Choroid plexus epithelial cell (primary cell): ENCODE results near the gene TANC1.
A peak's percentile ranks its signal among the peaks of the same experiment; 100 is the strongest.

Experiments
- DNase-seq: peaks from one replicate; pipeline ENCODE4 v3.0.0-alpha.2; 2010; ENCODE audit warnings: low read depth
- H3K4me3 ChIP-seq: 2 replicates; pipeline ENCODE4 v1.5.1; 2011; ENCODE audit warnings: low read depth, mild to moderate bottlenecking, control low read depth, low read length, moderate library complexity
- CTCF ChIP-seq: conservative IDR thresholded peaks from 2 replicates; pipeline ENCODE4 v1.5.1; 2011; ENCODE audit warnings: low read depth, mild to moderate bottlenecking, control low read depth, inconsistent platforms, low read length, moderate library complexity

The TANC1 gene

DNA sequence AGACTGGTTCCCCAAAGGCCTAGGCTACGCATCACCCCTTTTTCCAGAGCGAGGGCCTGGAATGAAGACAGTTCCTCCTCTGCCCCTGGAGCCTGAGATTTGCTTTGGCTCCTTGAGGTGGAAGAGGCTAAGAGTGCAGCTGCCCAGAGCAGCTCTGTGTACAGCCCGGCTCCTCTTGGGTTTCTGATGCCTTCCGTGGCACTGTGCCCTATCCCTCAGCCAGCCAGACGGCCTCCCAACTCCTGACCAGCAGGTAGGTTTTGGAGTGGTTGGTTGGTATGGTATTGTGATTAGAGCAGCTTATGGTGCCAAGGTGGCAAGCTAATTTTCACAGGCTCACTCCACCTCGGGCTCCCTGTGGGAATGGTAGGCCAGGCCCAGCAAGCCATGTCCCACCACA, 112.2 kb downstream of the TANC1 start:
- no peak overlapping the region for H3K4me3 ChIP-seq
- no peak for TF ChIP-seq CTCF

DNA sequence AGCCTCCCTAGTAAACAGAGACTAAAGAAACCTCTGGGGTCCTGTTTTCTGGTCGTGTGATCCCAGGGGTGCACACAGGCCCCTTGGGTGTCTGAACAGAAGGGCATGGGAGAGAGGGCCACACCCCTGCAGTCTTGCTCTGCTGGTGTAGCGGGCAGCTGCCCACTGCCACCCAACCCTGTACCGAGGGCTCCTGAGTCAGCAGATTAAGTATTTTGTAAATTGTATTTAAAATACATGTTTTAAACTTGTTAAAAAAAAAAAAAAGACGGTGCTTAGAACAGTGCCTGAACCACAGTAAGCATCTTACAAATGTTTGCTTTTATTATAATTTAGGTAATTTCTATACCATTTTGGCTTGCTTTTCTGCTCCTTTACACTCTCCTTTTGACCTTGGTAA, 113.7 kb downstream of the TANC1 start:
- no peak overlapping the region for H3K4me3 ChIP-seq
- DNase-seq = no peak
- no peak for TF ChIP-seq CTCF

More for the DNA sequence above, 112.2 kb downstream of the TANC1 start:
- no peak for DNase-seq

DNA sequence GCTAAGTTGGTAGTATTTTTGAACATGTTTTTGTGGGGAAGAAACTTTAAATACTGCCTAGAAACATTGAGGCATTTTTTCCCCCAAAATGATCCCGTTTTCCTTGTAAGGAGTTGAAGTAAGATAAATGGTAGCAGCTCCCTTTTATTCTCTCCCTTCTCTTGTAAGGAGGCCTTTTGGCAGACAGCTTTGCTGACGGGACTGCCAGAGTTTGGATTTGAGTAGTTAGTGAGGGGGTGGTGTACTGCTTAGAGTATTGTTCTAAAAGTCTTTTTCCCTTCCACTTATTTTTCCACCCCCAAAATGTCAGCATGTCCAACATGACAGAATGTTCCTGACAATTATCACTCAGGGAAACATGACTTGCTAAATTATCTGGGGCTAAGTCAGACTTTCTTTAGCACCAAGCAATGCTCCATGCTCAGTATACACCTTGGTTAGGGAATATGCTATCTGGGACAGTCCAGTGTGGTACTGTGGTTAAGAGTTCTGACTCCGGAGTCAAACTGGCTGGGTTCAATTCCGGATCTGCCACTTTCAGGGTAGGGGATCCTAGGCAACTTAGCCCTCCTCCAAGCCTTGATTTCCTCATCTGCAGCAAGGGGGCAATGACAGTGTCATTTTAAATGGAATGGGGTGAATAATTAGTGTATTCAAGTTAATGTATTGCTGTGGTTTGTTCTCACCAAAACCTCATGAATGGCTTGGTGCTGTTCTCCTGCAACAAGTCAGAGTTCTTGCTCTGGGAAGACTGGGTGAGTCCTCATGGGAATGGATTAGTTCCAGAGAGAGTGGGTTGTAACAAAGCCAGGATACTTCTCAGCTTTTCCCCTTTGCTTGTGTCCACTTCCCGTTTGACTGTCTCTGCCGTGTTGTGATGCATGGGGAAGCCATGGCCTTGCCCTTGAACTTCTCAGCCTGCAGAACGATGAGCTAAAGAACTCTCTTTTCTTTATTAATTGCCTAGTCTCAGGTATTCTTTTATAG, 116.2 kb downstream of the TANC1 start:
- H3K4me3 ChIP-seq = no peak overlapping the region
- DNase-seq = no peak
- TF ChIP-seq CTCF = no peak

DNA sequence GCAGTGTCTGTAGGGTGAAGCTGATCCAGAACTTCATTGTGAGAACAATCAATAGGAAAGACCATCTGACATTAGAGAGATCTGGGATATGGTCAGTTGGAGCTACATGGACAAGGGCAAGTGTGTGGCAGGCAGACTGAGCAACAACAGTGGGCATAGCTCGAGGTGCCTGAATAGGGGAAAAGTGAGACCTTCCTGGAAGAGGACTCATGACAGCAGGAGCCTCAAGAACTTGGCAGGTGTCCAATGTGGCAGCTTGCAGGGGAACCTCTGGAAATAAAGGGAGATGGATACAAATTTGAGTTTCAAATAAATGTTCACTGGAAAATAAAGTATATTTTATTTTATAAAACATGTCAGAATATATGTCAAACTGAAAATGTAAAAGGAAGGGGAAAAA, 117.9 kb downstream of the TANC1 start:
- no peak overlapping the region for H3K4me3 ChIP-seq
- no peak for TF ChIP-seq CTCF
- no peak for DNase-seq

DNA sequence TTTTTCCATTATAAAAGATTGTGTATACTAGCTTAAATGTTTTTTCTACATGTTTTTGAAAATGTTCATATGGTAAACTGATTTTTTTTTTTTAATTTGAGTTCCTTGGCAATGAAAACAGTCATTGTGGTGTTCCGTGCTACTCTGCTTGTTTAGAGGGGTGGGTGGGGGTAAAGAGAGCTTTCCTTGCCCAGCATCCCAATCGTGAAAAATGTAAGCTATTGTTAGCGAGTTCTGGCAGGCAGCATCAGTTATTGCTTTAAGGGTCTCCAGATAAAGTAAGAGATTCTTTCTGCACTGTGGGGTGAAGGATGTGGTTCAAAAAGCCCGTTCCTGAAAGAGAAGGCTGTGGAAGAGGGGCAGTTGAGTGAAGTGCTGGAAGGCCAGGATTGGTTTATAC, 118.4 kb downstream of the TANC1 start:
- TF ChIP-seq CTCF = no peak
- no peak for DNase-seq
- no peak overlapping the region for H3K4me3 ChIP-seq

GRCh38 chr2:159088906-159089305, 120.5 kb downstream of the TANC1 start:
- peak; percentile 21 for TF ChIP-seq CTCF
- no peak overlapping the region for H3K4me3 ChIP-seq
- DNase-seq = no peak

- no peak for DNase-seq
- no peak overlapping the region for H3K4me3 ChIP-seq
- TF ChIP-seq CTCF = no peak
Observed at GRCh38 chr2:159089543-159089942, 121.1 kb downstream of the TANC1 start.
